GM12864 (cell line): ENCODE data around the gene TSNAX.

Source experiments
- DNase-seq: peaks from one replicate; pipeline ENCODE4 v3.0.0-alpha.2; 2011; ENCODE audit warnings: low read depth
- H3K4me3 ChIP-seq: 2 replicates; pipeline ENCODE4 v1.5.1; 2011; ENCODE audit warnings: mild to moderate bottlenecking, low read depth, low read length, control low read depth
- TF ChIP-seq, protein P1 (sequence below): IDR thresholded peaks from 2 replicates; pipeline ENCODE4 v1.5.1; 2011; ENCODE audit warnings: low read depth, mild to moderate bottlenecking, moderate library complexity, low read length, control low read depth, inconsistent platforms; ENCODE audit errors: missing control alignments

TSNAX gene, protein sequence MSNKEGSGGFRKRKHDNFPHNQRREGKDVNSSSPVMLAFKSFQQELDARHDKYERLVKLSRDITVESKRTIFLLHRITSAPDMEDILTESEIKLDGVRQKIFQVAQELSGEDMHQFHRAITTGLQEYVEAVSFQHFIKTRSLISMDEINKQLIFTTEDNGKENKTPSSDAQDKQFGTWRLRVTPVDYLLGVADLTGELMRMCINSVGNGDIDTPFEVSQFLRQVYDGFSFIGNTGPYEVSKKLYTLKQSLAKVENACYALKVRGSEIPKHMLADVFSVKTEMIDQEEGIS

GRCh38 chr1:231528172-231529029, at the start of gene TSNAX:
Gene TSNAX (plus strand): TSS chr1:231528669. CDS start chr1:231528811, 142 bp downstream.
- TF ChIP-seq, protein P1, sequence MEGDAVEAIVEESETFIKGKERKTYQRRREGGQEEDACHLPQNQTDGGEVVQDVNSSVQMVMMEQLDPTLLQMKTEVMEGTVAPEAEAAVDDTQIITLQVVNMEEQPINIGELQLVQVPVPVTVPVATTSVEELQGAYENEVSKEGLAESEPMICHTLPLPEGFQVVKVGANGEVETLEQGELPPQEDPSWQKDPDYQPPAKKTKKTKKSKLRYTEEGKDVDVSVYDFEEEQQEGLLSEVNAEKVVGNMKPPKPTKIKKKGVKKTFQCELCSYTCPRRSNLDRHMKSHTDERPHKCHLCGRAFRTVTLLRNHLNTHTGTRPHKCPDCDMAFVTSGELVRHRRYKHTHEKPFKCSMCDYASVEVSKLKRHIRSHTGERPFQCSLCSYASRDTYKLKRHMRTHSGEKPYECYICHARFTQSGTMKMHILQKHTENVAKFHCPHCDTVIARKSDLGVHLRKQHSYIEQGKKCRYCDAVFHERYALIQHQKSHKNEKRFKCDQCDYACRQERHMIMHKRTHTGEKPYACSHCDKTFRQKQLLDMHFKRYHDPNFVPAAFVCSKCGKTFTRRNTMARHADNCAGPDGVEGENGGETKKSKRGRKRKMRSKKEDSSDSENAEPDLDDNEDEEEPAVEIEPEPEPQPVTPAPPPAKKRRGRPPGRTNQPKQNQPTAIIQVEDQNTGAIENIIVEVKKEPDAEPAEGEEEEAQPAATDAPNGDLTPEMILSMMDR, result no peak
- DNase-seq, result peak; percentile 80
- H3K4me3 ChIP-seq, result peak within 1 kb of the TSS; percentile 98

GRCh38 chr1:231478811-231479210, 49.7 kb upstream of the TSNAX start:
- TF ChIP-seq, protein P1, result no peak
- DNase-seq, result no peak
- no peak overlapping the region for H3K4me3 ChIP-seq

GRCh38 chr1:231480008-231480407, 48.5 kb upstream of the TSNAX start:
- DNase-seq, result no peak
- TF ChIP-seq, protein P1, result no peak
- H3K4me3 ChIP-seq, result no peak overlapping the region

DNA sequence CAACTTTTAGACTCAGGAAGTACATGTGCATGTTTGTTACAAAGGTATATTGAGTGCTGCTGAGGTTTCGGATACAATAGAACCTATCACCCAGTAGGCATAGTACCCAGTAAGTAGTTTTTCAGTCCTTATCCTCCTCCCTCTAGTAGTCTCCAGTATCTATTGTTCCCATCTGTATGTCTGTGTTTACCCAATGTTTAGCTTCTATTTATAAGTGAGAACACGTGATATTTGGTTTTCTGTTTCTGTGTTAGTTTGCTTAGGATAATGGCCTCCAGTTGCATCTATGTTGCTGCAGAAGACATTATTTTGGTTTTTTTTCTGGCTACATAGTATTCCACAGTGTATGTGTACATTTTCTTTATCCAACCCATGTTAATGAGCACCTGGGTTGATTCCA, 47.2 kb upstream of the TSNAX start:
- TF ChIP-seq, protein P1, result no peak
- no peak overlapping the region for H3K4me3 ChIP-seq
- no peak for DNase-seq

DNA sequence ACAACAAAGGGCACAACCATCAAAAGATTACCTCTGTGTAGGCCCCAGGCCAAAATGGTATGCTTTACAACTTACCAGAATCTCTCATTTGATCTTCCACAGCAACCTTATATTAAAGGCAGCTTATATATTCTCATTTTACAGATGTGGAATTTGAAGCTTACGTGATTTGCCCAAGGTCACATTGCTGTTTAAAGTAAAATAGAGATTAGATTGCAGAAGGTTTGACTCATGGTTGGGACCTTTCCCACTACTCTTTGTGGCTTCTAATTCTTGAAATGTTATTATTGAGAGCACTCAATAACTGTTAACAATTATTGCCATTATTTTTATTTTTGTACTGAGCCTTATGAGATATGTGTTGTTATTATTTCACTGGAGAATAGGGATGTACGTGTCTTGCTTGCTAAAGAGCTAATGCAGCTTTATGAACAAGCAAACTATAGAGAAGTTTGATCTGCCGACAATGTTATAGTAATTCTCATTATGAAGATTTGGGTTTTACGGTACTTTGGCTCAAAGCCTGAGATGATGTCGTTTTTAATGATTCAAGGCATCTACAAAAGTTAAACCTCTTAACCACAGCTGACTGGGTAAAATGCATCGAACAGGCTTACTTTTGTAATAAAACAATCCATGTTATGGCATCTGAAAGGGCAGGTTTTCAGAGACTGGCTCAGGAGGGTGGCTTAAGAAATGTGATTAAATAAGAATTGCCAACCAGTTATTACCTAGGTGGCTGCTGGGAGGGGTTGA, 43.3 kb upstream of the TSNAX start:
- H3K4me3 ChIP-seq, result no peak overlapping the region
- DNase-seq, result no peak
- TF ChIP-seq, protein P1, result no peak

DNA sequence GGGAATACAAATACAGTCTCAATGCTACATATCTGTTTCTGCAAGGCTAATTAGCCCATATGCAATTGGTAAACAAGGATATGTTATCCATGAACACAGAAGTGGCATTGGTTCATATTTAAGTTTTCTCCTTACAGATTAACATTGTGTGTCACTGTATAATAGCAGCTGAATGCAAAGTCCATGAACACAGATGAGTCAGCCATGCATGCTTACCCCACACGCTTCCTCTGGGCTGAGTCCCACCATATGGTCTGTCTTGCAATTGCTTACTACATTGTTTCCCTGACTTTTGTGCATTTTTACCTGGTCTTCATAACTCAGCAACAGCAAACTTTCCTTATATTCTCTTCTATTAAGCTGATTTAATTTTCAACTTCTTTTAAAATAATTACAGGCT, 41.5 kb upstream of the TSNAX start:
- no peak overlapping the region for H3K4me3 ChIP-seq
- DNase-seq, result no peak
- TF ChIP-seq, protein P1, result no peak
